GM23338 (cell line): ENCODE results near the gene LRMDA.

ENCODE experiments used
- CREB1 ChIP-seq: fragments of 250-450 bp; sonication (Bioruptor Pico); IDR thresholded peaks from 2 replicates; pipeline ENCODE4 v1.5.0; 2020; ENCODE audit warnings: low read depth, mild to moderate bottlenecking, moderate library complexity
- CTCF ChIP-seq, 2 experiments: fragments of 200-600 bp in 1 of 2; sonication (generic) in 1 of 2; conservative IDR thresholded peaks; 2 replicates each; pipeline versions ENCODE4 v1.5.1 to v1.6.1; 2016 to 2017; ENCODE audit warnings: antibody characterized with exemption in 2 of 2, low read depth in 2 of 2, mild to moderate bottlenecking in 2 of 2, moderate library complexity in 1 of 2
- ETS1 ChIP-seq: IDR thresholded peaks from 2 replicates; pipeline ENCODE4 v1.6.1; 2016; ENCODE audit warnings: antibody characterized with exemption
- EZH2 ChIP-seq: fragments of 200-600 bp; sonication (generic); IDR thresholded peaks from one replicate; pipeline ENCODE4 v1.8.0; 2017; ENCODE audit warnings: antibody characterized with exemption, mild to moderate bottlenecking, low read depth; ENCODE audit not compliant: unreplicated experiment
- EZH2phosphoT487 ChIP-seq: fragments of 200-600 bp; sonication (generic); IDR thresholded peaks from one replicate; pipeline ENCODE4 v1.8.1; 2018; ENCODE audit warnings: antibody characterized with exemption; ENCODE audit not compliant: unreplicated experiment
- JUNB ChIP-seq: IDR thresholded peaks from one replicate; pipeline ENCODE4 v1.6.1; 2016; ENCODE audit warnings: antibody characterized with exemption; ENCODE audit not compliant: unreplicated experiment
- POLR2AphosphoS5 ChIP-seq: IDR thresholded peaks from 2 replicates; pipeline ENCODE4 v1.6.1; 2016; ENCODE audit warnings: antibody characterized with exemption, low read depth
- REST ChIP-seq: IDR thresholded peaks from one replicate; pipeline ENCODE4 v1.6.1; 2018; ENCODE audit warnings: antibody characterized with exemption; ENCODE audit not compliant: unreplicated experiment
- ZNF331 ChIP-seq: fragments of 250-450 bp; sonication (Bioruptor Pico); IDR thresholded peaks from 2 replicates; pipeline ENCODE4 v1.5.0; 2020; ENCODE audit warnings: low read depth, mild to moderate bottlenecking, moderate library complexity

GRCh38 chr10:76111986-76112825, 680.8 kb downstream of the LRMDA start:
- TF ChIP-seq CTCF (conservative IDR thresholded peaks at IDR 0.05; ENCODE audit: low read depth in 2 of 2) (no peak), CREB1 (no peak), EZH2phosphoT487 (no peak), POLR2AphosphoS5 (no peak), JUNB (no peak), EZH2 (no peak), REST (no peak), ZNF331 (no peak), ETS1 (no peak)
